GM15510 (cell line): ENCODE results near the gene RANBP9.

ENCODE experiments used
- POLR2A ChIP-seq: IDR thresholded peaks from 3 replicates; pipeline ENCODE4 v1.6.1; 2011; ENCODE audit warnings: borderline replicate concordance; ENCODE audit not compliant: insufficient read length; ENCODE audit errors: extremely low read depth

Gene RANBP9

DNA sequence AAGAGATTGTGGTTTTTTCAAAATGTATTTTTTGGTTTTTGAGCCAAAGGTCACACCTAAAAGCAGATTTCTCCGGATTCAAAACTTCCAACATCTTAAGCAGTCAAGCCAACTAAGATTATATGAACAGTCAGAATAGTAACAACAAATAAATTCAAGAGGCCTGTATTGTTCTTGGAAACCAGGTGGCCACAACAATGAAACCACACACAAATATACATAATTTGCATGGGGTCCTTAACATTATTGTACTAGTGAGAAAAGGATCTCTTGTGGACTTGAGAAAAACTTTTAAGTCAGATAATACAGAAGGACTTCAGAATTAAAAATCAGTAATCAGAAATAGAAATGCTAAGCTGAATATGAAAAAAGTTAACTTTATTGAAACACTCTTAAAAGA, 55.9 kb downstream of the RANBP9 start:
- no peak for TF ChIP-seq POLR2A

DNA sequence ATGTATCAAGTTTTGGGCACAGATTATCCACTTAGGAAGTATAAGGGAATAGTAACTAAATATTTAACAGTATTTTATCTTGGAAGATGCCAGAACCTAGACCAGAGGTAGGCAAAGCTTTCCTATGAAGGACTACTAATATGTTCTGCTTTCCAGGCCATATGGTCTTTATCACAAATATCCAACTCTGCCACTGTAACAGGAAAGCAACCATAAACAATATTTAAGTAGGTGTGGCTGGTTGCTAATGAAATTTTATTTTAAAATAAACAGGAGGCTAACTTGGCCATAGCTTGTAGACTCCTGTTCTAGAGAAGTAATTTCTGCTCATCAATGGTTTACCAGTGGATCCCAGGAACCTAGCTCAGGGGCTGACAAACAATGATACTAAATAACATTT, 57.1 kb downstream of the RANBP9 start:
- TF ChIP-seq POLR2A: no peak

DNA sequence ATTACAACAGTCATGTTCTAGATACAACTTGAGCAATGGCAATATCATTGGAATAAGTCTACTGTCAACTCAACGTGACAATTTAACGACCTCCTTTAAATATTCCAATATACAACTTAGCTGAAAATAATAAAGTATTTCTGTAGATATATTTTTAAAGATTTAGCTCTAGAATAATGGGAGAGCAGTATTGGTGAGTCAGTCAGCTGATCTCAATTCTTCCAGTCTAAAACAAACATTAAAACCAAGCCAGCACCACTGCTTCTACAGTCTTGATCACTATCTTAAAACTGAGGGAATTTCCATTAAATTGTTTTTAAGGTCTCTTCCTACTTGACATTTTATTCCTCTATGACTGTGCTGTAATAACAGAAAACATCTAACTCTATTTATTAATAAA, 58.3 kb downstream of the RANBP9 start:
- TF ChIP-seq POLR2A: no peak

DNA sequence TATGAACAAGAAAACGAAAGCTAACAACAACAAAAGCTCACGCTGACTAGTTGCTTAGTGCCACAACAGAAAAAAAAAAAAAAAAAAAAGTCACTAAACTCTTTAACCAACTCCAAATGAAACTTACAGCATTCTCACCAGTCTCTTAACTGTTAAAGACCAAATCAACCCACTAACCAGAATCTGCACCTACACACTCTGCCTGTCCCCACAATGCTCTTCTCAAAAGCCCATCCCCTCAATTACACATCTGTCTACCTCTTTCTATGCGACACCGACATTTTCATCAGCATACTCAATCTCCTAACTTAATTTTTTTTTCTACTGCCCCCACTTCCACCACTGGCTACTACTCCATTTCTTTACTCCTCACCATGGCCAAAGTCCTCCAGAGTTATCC, 62.2 kb downstream of the RANBP9 start:
- no peak for TF ChIP-seq POLR2A

DNA sequence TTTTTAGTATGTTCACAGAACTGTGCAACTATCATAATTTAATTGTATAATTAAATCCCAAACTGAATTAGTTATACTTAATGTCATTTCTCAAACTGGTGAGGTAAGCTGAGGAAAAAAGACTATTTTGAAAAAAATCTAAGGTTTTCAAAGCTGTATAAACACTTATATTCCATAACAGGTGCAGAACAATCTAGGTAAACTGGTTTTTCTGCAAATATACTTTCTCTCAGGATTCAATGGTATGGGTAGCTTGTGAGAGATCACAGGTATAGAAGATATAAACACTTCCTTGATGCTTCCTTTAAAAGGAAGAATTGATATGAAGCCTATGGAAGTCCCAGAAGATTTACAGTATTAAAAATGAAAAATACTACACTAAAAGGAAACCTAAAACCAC, 62.8 kb downstream of the RANBP9 start:
- no peak for TF ChIP-seq POLR2A

DNA sequence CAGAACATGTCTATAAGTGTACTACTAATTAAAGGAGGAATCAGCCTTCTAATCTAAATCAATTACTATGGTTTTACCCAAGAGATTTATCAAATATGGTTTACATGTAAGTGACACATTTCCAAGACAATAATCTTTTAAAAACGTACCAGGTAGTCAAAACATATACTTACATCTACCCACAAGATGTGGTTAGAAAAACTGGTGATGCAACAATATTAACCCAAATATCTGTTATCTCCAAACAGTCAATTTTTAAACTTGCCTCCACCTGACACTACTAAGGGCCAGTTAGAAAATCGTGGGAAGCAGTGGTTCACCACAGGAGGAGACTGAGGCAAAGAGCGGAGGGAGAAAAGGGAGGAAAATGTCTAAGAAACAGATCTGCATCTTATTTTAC, 68.5 kb downstream of the RANBP9 start:
- no peak for TF ChIP-seq POLR2A

DNA sequence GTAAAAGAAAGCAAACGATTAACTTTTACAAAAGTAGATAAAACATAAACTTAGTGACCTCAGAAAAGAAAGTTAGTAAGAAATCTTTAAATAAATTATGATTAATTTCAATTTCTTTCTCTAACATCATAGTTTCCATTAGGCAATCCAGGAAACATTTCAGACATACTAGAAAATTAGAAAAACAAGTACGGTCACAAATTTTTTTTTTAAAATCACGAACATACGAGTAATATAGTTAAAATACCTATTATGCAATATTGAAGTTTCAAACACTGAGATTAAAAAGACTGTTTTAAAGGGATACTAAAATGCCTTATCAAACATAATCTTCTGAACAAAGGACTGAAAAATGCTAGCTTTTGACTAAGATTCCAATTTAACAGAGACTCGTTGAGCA, 70.3 kb downstream of the RANBP9 start:
- no peak for TF ChIP-seq POLR2A

DNA sequence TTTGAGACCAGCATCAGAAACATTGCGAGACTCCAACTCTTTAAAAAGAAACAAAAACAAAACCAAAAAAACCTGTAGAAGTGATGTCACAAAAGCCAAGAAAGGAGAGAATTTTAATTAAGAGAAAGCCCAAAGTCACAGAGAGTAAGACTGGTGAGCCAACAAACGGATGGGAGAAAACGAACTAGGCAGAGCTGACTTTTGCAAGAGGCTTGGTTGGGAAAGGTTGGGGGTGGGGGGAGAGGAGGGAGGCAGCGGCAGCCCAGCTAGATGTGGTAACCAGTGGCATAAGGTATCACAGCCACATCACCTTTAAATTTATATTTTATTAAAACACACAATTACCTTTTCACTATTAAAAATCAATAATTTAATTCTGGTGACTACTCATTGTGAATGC, 73.0 kb downstream of the RANBP9 start:
- TF ChIP-seq POLR2A: no peak

DNA sequence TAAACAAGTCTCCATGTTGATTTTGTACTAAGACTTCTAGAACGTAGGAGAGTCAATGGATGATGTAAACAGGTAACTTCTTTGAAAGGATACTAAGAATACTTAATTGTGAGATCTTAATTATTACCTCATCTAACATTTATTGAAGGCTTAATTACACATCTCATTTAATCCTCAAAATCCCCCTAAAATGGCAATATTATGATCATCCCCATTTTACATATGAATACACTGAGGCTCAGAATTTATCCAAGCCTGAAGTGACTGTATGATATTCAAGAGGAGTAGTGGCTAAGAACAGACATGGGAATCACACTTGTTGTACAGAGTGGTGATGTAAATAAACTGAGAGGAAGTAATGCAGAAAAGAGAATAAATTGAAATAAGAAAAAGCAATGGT, 73.6 kb downstream of the RANBP9 start:
- TF ChIP-seq POLR2A: no peak

DNA sequence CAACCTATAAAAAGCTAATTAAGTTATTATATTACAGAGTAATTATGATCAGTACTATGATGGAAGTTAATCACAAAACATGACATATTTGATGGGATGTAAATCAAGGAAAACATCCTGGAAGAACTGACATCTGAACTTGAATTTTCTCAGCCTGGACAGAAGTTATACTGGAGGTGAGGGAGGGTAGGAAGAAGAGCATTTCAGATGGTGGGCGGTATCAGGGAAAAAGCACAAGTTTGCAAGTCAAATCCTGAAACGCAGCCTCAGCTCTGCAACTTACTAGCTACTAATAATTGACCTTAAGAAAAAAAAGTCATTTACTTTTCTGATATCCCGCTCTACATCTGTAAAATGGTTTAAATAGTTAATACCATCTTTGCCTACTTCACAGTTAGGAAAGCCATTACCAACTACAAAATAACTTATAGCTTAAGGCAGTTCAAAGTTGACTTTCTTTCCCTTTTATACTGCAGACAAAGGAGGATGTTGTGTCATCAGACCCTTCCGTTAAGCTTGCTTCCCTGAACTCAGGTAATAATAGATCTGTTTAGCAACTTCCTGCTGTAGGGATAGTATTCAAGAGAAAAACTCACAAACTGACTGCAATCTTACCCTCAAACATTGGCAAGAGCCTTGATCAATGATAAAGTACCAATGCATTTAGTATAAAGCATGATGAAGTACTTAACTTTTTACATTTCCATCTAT, 75.5 kb downstream of the RANBP9 start:
- no peak for TF ChIP-seq POLR2A

DNA sequence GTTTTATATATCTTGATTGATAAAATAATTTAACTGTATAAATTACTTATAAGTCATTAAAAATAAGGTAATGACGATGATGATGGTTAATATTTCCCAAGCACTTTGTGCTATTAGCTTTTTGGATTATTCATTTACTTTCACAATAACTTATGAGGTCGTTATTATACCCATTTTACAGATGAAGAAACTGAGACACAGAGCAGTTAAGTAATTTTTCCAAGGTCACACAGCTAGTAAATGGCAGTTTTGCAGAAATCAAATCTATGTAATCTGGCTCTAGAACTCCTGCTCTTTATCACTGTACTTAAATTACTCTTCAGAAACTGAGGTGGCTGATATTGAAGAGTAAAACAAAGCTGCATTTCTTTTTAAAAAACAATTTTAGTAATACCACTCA, 78.3 kb downstream of the RANBP9 start:
- TF ChIP-seq POLR2A: no peak

DNA sequence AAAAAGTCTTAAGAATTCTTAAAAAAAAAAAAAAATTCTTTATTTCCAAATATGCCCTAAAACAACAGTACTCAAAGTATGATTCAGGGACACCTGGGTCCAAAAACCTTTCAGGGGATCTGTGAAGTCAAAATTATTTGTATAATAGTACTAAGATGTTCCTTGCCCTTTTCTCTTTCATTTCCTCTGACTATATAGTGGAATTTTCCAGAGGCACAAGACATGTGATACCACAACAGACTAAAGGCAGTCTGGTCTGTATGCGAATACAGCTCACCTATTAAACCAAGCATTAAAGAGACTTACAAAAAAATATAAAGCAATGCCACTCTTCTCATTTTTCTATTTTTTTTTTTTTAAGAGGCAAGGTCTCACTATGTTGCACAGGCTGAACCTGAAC, 81.1 kb downstream of the RANBP9 start:
- no peak for TF ChIP-seq POLR2A

DNA sequence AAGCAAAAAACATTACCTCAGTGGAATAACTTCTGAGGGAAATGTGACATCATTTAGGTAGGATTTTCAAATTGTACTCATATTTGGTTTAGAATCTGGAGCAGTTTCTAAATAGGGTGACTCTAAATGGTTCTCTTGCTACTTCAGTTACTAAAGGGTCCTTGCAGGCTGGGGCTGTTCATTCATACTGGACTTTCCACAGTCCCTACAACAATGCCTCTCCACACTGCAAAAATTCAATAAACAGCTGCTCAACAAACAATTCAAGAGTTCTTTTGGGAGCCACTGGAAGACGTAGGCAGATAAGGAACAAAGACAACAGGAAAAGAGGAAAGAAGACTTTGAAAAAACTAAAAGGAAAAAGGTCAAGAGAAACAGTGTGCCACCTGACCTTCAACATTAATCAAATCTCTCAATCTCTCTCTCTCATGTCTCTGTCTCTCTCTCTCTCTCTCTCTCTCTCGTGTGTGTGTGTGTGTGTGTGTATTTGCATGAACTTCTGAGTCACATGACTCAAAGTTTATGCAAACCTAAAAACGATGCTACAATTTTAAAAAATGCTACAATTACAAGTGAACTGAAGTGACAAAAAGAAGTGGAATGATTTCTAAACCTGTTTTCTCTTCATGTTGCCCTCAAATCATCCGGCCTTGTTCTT, 82.0 kb downstream of the RANBP9 start:
- no peak for TF ChIP-seq POLR2A

DNA sequence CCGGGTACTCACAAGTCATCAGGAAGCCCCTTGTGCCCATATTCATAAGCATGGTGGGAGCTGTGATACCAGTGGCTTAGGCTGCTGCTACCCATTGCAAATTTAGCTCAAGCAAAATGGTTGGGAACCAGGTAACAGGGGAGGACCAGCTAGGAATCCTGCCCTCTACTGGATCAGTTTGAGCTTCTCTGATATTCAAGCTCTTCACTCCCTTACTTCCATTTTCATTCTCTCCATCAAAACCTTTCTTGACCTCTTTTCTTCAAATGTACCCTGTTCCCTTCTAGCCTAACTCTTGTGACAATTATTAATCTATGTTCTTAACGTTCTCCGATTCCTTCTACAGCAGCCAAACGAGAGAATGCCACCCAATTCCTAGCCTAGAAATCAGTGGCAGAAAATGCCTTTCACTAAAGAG, 86.8 kb downstream of the RANBP9 start:
- TF ChIP-seq POLR2A: no peak

DNA sequence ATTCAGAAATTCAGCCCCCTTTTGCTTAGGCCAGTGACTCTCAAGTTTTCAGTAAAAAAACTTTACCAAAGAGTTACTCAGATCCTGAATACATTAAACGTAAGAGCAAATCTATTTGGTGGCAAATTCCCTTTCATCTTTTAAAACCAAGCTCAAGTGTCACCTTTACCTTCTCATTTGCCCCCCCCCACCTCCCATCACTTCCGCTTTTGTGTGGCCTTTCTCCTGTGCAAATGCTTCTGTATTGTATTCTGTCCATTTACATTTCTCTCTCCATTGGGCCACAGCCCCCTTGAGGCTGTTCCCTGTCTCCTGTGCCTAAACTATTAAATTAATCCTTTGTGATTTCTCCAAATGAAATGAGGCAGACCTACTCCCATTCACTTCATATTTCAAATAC, 94.6 kb downstream of the RANBP9 start:
- no peak for TF ChIP-seq POLR2A

DNA sequence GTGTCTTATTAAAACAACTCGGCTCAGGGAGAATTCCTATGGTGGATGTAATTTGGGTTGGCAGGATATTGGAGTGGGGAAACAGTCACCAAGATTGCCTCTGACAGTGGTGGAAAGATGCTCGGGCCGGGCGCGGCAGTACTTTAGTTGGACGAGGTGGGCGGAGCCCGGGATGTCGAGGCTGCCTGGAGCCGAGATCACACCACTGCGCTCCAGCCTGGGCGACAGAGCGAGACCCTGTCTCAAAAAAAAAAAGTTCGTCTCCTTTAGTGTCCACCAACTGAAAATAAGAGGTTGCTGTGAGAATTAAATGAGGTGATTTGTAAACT, 95.9 kb downstream of the RANBP9 start:
- TF ChIP-seq POLR2A: no peak

DNA sequence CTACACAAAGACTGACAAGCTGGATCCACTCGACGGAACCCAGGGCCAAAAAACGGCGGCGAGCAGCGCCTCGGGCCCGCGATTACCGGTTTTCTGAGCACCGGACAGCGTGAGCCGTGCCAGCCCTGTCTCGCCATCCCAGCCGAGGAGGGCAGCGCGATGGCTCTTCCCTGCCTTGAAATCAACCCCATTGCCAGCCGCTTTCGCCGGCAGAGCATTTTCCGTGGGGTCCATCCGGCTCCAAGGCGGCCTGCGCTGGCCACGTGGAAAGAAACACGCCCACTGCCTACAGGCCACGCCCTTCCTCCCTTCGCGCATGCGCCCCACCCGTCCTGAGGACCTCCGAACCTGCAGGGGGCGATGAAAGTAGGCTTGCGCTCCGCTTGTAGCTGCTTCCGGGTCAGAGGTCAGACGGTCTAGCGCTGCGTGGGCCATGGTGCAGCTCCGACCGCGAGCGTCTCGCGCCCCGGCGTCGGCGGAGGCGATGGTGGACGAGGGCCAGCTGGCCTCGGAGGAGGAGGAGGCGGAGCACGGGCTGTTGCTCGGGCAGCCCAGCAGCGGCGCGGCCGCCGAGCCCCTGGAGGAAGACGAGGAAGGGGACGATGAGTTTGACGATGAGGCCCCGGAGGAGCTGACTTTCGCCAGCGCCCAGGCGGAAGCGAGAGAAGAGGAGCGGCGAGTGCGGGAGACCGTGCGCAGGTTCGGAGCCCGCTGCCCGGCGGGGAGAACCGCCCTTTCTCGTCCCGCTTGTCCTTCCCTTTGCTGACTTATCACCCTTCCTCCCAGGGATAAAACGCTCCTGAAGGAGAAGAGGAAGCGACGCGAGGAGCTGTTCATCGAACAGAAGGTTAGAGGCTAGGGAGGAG, 96.5 kb downstream of the RANBP9 start, which contains the start of gene NOL7:
Gene NOL7 (plus strand): TSS at position 410 of the 866 bp plus-strand sequence. CDS start 24 bp downstream, at position 434.
- peak; percentile 89 for TF ChIP-seq POLR2A
